H1 (cell line): ENCODE data around the gene APOA1. TPM values are rescaled to one million over a fixed set of nuclear protein-coding genes. Genes with fewer than 3 reads are reported as not detected.

Source experiments
- ATF2 ChIP-seq: IDR thresholded peaks from 2 replicates; pipeline ENCODE4 v1.6.1; 2012; ENCODE audit warnings: low read length, inconsistent platforms
- polyA plus RNA-seq, 7 experiments: library from polyadenylated mRNA; depleted of rRNA in 3 of 7; stranded (reverse) in 5 of 7; unstranded in 2 of 7; fragments of >200 nt in 5 of 7; fragments of 200-250 nt in 2 of 7; gene quantifications; 1 replicate in 5 of 7; 2 replicates in 1 of 7; 4 replicates in 1 of 7; pipeline versions ENCODE4 v1.2.1 to v1.2.3, GENCODE V29; 2011 to 2013; ENCODE audit warnings: missing spikeins in 2 of 7, mixed read lengths in 2 of 7
- total RNA-seq: library from RNA; stranded (reverse); fragmentation: NEBNext Ultra II Directional; extraction: Animal tissue kit (Norgen Biotek cat#: 25700); gene quantifications from 2 replicates; pipeline ENCODE4 v1.2.1, GENCODE V29; 2021

The APOA1 gene
- total and polyA plus RNA-seq, 2 of the 8 experiments (the other 6 are each of a cell fraction or from before 2014, with no cell fraction given): 0.80 TPM; not detected in 1

GRCh38 chr11:116864531-116864930 is 27.1 kb upstream of the APOA1 start (continued):
- TF ChIP-seq ATF2: no peak
- TF ChIP-seq, all 59 proteins: peak for 0
